ENCODE measurements around the gene HSPB1.
"Not testable (repeated sequence)": the region's sequence is repeated elsewhere in the genome, so short reads cannot be mapped to it uniquely, and the experiment has no call there.

HSPB1 gene

DNA sequence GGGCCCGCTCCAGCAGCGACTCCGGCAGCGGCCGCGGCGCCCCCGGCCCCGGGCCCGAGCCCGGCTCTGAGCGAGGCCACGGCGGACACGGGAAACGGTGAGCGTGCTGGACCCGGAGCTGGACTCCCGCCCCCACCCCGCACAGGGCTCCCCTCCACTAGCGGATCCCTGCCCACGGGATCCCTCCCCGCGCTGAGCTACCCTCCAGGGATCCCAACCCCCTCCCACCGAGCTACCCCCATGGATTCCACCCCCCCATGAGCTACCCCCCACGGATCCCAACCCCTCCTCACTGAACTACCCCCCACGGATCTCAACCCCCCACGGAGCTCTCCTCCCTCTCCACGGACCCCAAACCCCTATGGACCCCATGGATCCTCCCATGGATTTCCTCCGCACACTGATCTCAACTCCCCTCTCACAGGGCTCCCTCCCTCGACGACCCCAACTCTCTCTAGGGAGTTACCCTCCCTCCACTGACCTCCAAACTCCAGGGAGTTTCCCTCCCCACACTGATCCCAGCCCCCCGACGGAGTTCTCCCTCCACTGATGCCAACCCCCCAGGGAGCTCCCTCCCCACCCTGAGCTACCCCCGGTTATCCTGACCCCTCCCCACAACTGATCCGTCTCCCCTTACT is 20.6 kb upstream of the HSPB1 start:
- DNase-seq = no peak

DNA sequence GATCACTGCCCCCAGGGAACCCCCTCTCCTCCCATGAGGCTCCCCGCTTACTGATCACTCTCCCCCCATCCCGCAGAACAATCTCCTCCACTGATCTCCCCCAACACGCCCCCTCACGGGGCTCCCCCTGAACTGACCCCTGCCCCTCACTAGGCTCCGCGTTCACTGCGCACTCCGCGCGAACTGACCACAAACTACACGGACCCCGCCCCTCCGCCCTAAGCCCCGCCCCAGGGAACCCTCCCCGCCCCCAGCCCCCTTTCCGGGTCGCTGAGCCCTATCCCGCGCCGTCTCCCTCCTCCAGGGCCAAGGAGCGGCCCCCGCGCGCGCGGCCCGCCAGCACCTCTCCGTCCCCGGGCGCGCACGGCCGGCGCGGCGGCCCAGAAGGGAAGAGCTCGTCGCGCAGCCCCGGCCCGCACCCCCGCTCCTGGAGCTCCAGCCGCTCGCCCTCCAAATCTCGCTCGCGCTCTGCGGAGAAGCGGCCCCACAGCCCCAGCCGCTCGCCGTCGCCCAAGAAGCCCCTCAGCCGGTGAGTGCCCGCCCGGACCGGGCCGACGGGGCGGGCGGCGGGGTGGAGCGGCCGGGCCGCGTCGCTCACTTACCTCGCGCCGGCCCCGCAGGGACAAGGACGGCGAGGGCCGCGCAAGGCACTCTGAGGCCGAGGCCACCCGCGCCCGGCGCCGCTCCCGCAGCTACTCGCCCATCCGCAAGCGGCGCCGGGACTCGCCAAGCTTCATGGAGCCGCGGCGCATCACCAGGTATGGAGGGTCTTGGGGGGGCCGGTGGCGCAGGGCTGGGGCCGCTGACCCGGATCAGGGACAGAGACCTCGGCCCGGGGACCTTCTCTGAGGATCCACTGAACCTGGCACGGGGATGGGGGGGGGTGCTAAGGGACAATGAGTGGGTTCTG is 19.9 kb upstream of the HSPB1 start:
- DNase-seq = peak; percentile 51

DNA sequence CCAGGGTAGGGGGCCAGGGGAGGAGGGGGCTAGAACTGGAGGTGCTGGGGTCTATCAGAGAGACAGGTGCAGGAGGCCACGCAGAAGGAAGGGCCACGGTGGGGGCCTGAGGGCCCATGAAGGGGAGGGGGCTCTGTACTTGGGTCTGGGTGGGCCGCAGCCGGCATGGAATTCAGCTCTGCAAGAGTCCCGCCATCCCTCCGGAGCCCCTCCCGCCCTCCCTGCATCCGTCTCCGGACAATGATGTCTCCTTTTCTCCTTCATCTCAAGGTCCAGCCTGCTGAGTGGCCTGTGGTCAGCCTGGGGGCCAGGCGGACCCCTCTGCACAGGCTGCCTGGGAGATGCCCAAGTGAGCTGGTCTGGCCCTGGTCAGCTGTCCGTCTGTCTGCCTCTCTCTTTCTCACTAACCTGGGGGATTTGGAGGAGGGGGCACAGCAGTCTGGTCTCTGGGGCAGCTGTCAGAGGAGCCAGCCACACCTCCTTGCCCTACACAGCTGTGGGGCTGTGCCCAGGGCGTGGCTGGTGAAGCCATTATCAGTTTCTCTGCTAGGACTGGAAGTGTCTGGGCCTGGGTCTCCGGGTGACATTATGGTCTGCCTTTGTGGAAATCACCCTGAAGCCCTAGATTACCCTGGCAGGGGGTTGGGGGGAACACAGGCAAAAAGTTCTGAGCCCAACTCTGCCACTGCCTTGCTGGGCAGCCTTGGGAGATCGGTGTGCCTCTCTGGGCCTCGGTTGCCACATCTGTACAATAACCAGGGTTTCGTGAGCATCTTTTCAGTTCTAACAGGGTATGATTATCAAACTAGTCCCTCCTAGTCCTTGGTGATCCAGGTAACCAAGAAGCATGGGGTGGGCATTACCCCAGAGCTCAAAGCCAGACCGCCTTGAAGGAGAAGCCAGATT is 19.0 kb upstream of the HSPB1 start:
- DNase-seq = no peak

- no peak for DNase-seq
Observed at GRCh38 chr7:76285604-76286374, 16.7 kb upstream of the HSPB1 start.

DNA sequence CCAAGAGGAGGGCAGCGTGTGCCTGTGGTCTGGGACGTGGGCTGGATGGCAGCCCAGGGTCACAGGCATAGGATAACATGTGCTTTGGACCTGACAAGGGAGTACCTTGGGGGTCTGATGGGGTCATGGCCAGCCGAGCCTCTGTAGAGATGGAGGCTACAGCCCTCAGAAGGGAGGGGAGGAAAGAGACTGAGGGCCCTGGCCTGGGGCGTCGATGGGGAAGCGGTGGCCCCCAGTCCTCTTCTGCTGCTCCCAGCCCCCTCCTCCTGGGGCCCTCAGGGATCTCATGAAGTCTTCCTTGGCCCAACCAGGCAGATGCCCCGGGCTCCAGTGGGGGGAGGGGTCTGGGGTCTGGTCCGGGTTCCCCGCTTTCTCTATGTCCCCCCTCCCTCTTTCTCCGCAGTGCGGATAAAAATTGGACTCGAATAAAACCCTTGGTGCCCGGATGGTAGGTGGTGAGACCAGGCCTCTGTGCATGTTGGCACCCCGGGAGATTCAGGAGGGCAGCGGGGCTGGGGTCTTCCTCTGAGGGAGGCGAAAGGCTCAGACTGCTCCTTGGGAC is 15.6 kb upstream of the HSPB1 start:
- DNase-seq = no peak

GRCh38 chr7:76290847-76291350 is 11.6 kb upstream of the HSPB1 start:
- not testable (repeated sequence) for DNase-seq

DNA sequence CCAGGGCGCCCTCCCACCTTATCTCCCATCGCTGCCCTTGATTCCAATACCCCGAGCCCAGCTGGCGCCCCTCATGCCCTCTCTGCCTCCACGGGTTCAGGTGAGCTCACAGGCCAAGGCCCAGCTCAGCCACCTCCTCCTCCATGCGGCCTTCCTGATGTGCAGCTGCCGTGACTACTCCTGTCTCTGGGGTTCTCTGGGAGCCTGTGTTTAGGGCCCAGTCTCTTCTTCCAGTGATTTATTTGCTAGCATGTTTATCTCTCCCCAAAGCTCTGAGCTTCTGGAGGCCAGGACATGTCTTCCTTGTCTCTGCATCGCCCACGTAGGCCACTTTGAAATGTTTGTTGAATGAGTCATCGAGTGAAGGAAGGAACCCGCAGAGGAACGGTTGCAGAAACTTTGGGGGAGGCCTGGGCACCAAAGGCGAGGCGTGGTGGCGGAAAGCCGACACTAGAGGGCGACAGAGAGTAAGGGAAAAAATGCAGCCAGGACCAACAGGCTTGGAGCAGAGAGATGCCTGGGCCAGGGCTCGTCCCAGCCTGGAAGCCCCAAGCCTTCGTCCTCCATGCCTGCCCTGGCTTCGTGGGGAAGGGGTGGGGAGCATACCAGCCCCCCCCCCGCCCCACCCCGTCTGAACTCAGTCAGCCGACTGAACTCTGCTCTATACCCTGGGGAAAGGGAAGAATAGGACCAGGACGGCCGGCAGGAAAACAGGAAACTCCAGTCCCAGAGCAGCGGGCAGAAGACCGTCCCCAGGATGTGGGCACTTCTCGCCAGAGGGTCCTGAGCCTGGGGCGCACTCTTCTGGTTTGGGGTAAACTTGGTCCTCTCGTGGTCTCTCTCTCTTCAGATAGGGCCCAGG is 10.9 kb upstream of the HSPB1 start:
- DNase-seq = peak; percentile 84

DNA sequence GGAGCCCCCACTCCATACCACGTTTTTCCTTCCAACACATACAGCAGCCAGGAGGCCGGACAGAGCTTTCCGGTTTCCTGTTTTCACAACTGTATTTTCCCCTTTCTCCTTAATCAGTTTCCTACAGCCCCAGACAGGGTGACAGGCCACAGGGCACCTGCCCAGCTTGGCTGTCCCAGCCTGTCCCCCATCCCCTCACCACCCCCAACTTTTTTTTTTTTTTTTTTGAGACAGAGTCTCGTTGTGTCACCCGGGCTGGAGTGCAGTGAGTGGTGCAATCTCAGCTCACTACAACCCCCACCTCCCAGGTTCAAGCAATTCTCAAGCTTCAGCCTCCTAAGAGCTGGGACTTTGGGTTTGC is 10.3 kb upstream of the HSPB1 start:
- no peak for DNase-seq

- not testable (repeated sequence) for DNase-seq
Observed at GRCh38 chr7:76292911-76293310, 9.6 kb upstream of the HSPB1 start.

DNA sequence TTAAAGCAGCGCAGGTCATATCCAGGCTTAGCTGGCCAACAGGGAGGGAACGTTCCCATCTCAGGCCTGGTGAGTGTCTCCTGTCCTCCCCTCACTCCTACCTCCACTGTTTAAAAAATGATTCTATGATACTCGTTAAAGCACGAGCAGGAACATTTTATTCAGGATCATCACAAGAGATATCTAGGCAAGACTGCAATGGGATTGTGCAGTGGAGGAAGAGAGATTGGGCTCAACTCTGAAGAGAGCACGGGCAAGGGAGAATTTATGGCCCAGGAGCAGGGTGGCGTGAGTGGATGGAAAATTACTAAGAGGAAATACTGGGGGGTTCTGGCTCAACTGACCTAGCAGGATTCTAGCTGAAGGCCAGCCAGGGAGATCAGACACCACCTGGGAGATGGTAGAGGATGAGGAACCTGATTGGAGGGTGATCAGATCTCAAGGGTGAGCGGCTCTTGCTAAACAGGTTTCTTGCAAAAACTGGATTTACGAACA is 9.0 kb upstream of the HSPB1 start:
- DNase-seq = no peak

GRCh38 chr7:76294344-76295024 is 8.0 kb upstream of the HSPB1 start:
- DNase-seq = peak; percentile 94

GRCh38 chr7:76296743-76297740 is 5.4 kb upstream of the HSPB1 start:
- DNase-seq = no peak

DNA sequence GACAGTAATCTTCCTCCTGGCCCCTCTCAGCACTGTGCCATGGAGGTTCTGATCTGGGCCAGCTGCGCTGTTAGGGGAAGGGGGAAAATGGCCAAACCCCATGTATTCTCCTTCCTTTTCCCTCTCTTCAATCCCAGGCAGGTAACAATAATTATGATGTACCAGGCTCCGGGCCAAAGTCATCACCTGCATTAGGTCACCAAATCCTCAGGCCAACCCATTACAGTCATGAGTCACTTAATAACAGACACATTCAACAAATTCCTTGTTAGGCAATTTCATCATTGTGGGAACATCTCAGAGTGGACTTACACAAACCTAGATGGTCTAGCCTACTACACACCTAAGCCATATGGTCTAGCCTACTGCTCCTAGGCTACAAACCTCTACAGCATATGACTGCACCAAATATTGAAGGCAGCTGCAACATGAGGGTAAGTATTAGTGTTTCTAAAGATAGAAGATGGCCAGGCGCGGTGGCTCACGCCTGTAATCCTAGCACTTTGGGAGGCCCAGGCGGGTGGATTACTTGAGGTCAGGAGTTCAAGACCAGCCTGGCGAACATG is 2.2 kb upstream of the HSPB1 start:
- DNase-seq = no peak

DNA sequence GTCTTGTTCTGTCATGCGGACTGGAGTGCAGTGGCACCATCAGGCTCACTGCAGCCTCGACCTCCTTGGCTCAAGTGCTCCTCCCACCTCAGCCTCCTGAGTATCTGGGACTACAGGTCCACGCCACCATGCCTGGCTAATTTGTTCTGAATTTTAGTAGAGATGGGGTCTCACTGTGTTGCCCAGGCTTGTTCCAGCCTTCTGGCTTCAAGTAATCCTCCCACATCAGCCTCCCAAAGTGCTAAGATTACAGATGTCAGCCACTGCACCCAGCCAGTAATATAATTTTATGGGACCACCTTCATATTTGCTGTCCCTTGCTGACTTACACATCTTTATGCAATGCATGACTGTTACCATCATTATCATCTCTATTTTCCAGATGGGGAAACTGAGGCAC is 1.5 kb upstream of the HSPB1 start:
- DNase-seq = no peak

DNA sequence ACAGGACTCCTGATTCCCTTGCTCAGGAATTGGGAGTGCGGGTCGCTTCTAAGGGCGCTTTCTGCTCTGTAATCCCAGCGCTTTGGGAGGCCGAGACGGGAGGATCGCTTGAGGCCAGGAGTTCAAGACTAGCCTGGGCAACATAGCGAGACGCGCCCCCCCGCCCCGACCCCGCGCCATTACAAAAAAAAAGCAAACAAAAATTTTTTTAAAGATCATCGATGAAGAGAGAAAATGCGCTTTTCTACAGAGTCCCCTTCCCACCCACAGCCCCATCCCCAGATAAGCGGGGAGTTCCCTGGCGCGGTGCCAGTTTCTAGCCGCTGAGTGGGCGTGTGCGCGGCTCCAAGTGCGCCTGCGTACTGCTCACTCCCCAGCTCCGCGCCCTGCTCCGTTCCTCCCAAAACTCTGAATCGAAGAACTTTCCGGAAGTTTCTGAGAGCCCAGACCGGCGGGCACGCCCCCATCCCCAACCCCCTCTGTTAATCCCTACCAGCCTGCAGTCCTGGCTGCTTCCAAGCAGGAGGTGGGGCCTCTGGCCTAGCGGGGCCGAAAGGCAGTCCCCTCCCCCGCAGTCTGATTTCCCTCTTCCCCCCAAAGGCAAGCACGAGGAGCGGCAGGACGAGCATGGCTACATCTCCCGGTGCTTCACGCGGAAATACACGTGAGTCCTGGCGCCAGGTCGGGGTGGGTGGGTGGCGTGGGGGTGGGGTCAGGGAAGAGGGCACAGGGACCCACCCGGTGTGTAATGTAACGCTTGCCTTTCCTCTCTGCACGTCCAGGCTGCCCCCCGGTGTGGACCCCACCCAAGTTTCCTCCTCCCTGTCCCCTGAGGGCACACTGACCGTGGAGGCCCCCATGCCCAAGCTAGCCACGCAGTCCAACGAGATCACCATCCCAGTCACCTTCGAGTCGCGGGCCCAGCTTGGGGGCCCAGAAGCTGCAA is 1.0 kb downstream of the HSPB1 start:
- DNase-seq = peak; percentile 97

DNA sequence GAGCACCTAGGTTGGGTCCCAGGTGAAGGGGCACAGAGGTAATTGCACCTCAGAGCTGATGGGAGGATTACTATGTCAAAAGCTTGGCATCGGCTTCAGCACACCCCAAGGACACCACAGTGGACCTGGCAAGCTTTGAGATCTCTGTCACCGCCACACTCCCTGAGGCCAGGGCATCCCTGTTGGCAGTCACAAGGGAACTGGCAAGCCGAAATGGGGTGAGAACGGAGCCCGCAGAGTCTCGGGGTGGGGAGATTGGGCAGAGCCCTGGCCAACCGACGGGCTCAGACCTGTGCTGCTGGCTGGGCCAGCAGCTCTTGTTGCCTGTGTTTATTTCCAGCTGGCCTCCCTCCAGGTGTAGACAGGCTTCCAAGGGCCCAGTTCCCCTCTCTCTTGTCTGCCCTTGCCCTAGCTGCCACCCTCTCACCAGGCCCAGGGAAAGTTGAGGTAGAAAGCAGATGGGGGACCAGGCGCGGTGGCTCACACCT is 2.5 kb downstream of the HSPB1 start:
- no peak for DNase-seq

- DNase-seq = not testable (repeated sequence)
Observed at GRCh38 chr7:76308874-76309273, 6.4 kb downstream of the HSPB1 start.
